Esophagus muscularis mucosa (tissue), 4 donors: ENCODE results near the gene MYO19. TPM values are rescaled to one million over a fixed set of nuclear protein-coding genes. Genes with fewer than 3 reads are reported as not detected.

Experiments used
- DNase-seq: peaks from one replicate; pipeline ENCODE4 v3.0.0-alpha.2; 2017; ENCODE audit errors: extremely low spot score
- H3K27ac ChIP-seq, 4 donors: fragments of 200-600 bp; sonication (generic); replicated peaks in 1 of 4; 1 replicate in 3 of 4; 2 replicates in 1 of 4; pipeline ENCODE4 v1.5.1; 2016 to 2019; ENCODE audit warnings: mild to moderate bottlenecking in 1 of 4
- H3K27me3 ChIP-seq, 4 donors: fragments of 200-600 bp; sonication (generic); one replicate each; pipeline versions ENCODE4 v1.5.1 to v1.6.0; 2016 to 2019
- H3K36me3 ChIP-seq, 4 donors: fragments of 200-600 bp; sonication (generic); one replicate each; pipeline ENCODE4 v1.5.1; 2016 to 2019
- H3K4me1 ChIP-seq, 4 donors: fragments of 200-600 bp; sonication (generic); one replicate each; pipeline ENCODE4 v1.5.1; 2016 to 2019
- H3K4me3 ChIP-seq, 4 donors: fragments of 200-600 bp; sonication (generic); 1 replicate in 2 of 4; 2 replicates in 2 of 4; pipeline ENCODE4 v1.5.1; 2016 to 2019; ENCODE audit warnings: mild to moderate bottlenecking in 4 of 4, moderate library complexity in 1 of 4
- H3K9me3 ChIP-seq, 4 donors: fragments of 200-600 bp; sonication (generic); 1 replicate in 3 of 4; 2 replicates in 1 of 4; pipeline ENCODE4 v1.5.1; 2016 to 2019
- CTCF ChIP-seq, 3 experiments: fragments of 200-600 bp in 2 of 3; fragments of 450-650 bp in 1 of 3; sonication (generic) in 2 of 3; IDR thresholded peaks; one replicate each; pipeline ENCODE4 v1.5.1; 2017 to 2019; ENCODE audit warnings: antibody characterized with exemption in 3 of 3, mild to moderate bottlenecking in 2 of 3, moderate library complexity in 1 of 3
- EP300 ChIP-seq: sonication (generic); formaldehyde crosslinking; IDR thresholded peaks from one replicate; pipeline ENCODE4 v1.6.1; 2017; ENCODE audit warnings: antibody characterized with exemption
- POLR2A ChIP-seq: fragments of 450-650 bp; IDR thresholded peaks from one replicate; pipeline ENCODE4 v1.6.1; 2017; ENCODE audit warnings: antibody characterized with exemption, moderate library complexity, mild to moderate bottlenecking, low read depth
- POLR2AphosphoS5 ChIP-seq, 2 donors: sonication (generic); formaldehyde crosslinking; IDR thresholded peaks; one replicate each; pipeline ENCODE4 v1.6.1; 2017; ENCODE audit warnings: antibody characterized with exemption in 2 of 2
- WGBS: methylation state at CpG from one replicate; pipeline ENCODE4 v1.1.5; 2018; 5-methylcytosine and 5-hydroxymethylcytosine counted together
- intact Hi-C: fragments of 100-400 bp; cut with DNase I; formaldehyde crosslinking; loops from one replicate; pipeline ENCODE4 v1.15.1; 2023
- total RNA-seq, 4 donors: library from RNA; depleted of rRNA; stranded (reverse); fragments of >200 nt; gene quantifications; one replicate each; pipeline versions ENCODE4 v1.1.0 to v1.2.1, GENCODE V29; 2016

The MYO19 gene
- total RNA-seq, 4 donors from 2014 or later = 29.5 to 68.1 (median 44.3) TPM

DNA sequence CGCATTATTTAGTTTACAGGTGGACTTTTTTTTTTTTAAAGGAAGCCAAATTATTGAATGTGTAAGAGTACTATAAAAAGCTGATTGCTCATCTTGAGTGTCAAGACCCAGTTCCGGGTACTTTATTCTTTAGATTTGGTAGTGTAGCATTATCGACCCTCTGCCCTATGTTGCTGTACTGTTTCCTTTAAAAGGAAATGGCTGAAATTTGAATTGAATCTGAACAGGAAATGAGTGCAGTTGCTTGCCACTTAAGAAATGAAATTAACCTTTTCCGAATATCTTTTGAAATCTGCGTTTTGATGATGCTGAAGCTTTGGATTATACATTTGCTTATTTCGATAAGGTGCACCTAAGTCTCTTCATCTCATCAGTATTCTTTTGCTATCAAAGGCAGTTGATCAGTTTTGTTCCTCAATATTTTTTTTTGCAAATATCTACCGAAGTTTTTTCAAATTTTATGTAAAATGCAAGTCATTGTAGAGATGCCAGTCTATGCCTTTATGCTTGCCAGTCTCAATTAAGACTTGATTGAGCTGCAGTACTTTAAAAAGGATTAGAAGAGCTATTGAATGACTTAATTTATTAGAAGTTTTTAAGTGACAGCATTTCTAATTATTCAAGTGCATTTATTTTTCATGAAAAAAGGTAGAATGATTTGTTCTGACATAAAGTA, 11.9 kb upstream of the MYO19 start:
- Histone ChIP-seq H3K9me3 (no peaks in the 10 kb centered on the region), H3K27me3 (no peaks in the 10 kb centered on the region), H3K36me3 (peaks cover 0 to 5% (median 2%) of the 10 kb centered on the region in 4 donors), H3K27ac (peak overlapping the region; percentile 100), H3K4me1 (peaks cover 44 to 72% (median 69%) of the 10 kb centered on the region in 4 donors), H3K4me3 (peak overlapping the region; percentile 98 to 100 (median 100))
- no peak for DNase-seq
- TF ChIP-seq POLR2AphosphoS5 (IDR thresholded peaks at IDR 0.05) (no peak), CTCF (IDR thresholded peaks at IDR 0.05) (no peak), POLR2A (no peak)
- intact Hi-C loops = no loop called here
- 12% methylated on average over 7 of the region's 7 CpGs for WGBS

- peaks cover 40 to 64% (median 61%) of the 10 kb centered on the region in 4 donors for H3K4me1 ChIP-seq
- DNase-seq = no peak
- intact Hi-C loops = loop anchor here (2.0 kb wide), 1 partner anchor 55 kb away; the partner anchor contains the start of gene MRM1
- H3K9me3 ChIP-seq = no peaks in the 10 kb centered on the region
- WGBS = under 1% methylated on average over 33 of the region's 60 CpGs
- TF ChIP-seq EP300 (no peak), POLR2AphosphoS5 (IDR thresholded peaks at IDR 0.05) (peak; percentile 84), CTCF (IDR thresholded peaks at IDR 0.05) (peak in 1 of 3 experiments; percentile 17), POLR2A (peak; percentile 80)
- peak overlapping the region; percentile 100 for H3K27ac ChIP-seq
- H3K4me3 ChIP-seq = peak overlapping the region; percentile 98 to 100 (median 100)
- H3K27me3 ChIP-seq = no peaks in the 10 kb centered on the region
- H3K36me3 ChIP-seq = peaks cover 0 to 5% (median 2%) of the 10 kb centered on the region in 4 donors
Measured at GRCh38 chr17:36545465-36546417, 11.1 kb upstream of the MYO19 start.

- intact Hi-C loops = loop anchor here (2.0 kb wide), 1 partner anchor 56 kb away; the partner anchor contains the start of gene MRM1
- Histone ChIP-seq H3K4me3 (peak overlapping the region; percentile 98 to 100 (median 100)), H3K27me3 (no peaks in the 10 kb centered on the region), H3K9me3 (no peaks in the 10 kb centered on the region), H3K4me1 (peaks cover 39 to 57% (median 54%) of the 10 kb centered on the region in 4 donors), H3K27ac (peak overlapping the region; percentile 100), H3K36me3 (peaks cover 0 to 4% (median 2%) of the 10 kb centered on the region in 4 donors)
- DNase-seq = peak; percentile 99
- 0% methylated on average over 4 of the region's 38 CpGs for WGBS
- TF ChIP-seq EP300 (no peak), POLR2AphosphoS5 (IDR thresholded peaks at IDR 0.05) (no peak), POLR2A (no peak), CTCF (IDR thresholded peaks at IDR 0.05) (no peak)
Measured at GRCh38 chr17:36545077-36545464, 10.4 kb upstream of the MYO19 start.

DNA sequence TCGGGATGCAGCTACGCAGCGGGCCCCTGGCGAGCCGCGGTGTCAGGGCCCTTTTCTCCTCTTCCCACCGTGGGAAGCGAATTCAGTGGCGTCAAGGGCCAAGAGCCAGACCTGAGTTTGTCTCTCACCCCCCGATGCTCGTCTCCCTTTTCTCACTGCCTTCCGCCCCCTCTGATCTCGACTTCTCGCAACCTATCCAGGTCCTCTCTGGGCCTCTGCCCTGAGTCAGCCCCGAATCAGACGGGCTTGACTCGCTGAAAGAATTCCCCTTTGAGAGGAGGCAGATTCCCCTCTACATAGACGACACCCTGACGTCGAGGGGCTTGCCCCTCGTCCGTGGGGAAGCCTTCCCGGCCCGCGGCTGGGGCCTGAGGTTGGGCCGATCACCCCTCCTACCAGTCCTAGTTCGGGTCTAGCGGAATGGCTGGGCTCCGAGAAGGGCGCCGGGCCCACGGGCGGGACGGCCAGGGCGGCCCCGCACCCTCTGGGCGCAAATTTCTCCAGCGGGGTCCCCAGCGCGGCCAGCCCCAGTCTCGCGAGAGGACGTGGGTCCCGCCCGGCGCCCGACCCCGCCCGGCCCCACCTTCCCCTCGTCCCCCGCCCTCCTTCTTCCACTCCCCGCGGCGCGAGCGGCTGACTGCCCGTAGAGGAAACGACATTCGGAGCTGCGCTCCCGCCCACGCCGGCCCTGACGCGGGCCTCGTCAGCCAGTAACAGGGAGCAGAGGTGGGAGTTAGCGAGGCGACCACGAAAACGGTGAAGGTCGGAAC, 9.8 kb upstream of the MYO19 start, which contains the start of gene GGNBP2:
Gene GGNBP2, plus strand, starts transcription at position 613 of the 770 bp plus-strand sequence. CDS start 806 bp downstream, outside the sequence.
- 0% methylated on average over 16 of the region's 71 CpGs for WGBS
- H3K27me3 ChIP-seq = no peaks in the 10 kb centered on the region
- intact Hi-C loops = loop anchor here (2.0 kb wide), 1 partner anchor 56 kb away; the partner anchor contains the start of gene MRM1
- H3K4me3 ChIP-seq = peak within 1 kb of the TSS; percentile 98 to 100 (median 100)
- H3K9me3 ChIP-seq = no peaks in the 10 kb centered on the region
- peaks cover 0 to 5% (median 2%) of the 10 kb centered on the region in 4 donors for H3K36me3 ChIP-seq
- H3K4me1 ChIP-seq = peaks cover 39 to 51% (median 49%) of the 10 kb centered on the region in 4 donors
- DNase-seq = peak; percentile 98
- H3K27ac ChIP-seq = peak within 1 kb of the TSS; percentile 100
- TF ChIP-seq CTCF (IDR thresholded peaks at IDR 0.05) (no peak), POLR2A (peak; percentile 72), EP300 (no peak), POLR2AphosphoS5 (IDR thresholded peaks at IDR 0.05) (peak; percentile 91 to 98)
